OCI-LY7 (cell line): Measurements from ENCODE around the gene MAP3K5. TPM values are rescaled to one million over a fixed set of nuclear protein-coding genes. Genes with fewer than 3 reads are reported as not detected.

Source experiments
- BruUV-seq: library from RNA; stranded (reverse); fragments of 400-500 nt; replicated peaks from 2 replicates; lab custom pipeline; 2021; lab: Mats Ljungman, UMichigan
- CTCF ChIA-PET: fragments of 300-600 bp; sonication (Branson Sonifier 250); formaldehyde crosslinking; loops from one replicate; lab custom pipeline; 2022; ENCODE audit warnings: antibody characterized with exemption; ENCODE audit not compliant: unreplicated experiment; lab: Charles Lee
- POLR2A ChIA-PET: fragments of 300-600 bp; sonication (Branson Sonifier 250); formaldehyde crosslinking; loops from one replicate; lab custom pipeline; 2022; ENCODE audit warnings: antibody characterized with exemption; lab: Charles Lee
- DNase-seq: peaks from one replicate; pipeline ENCODE4 v3.0.0-alpha.2; 2015; ENCODE audit warnings: low spot score
- H2AFZ ChIP-seq: fragments of 200-600 bp; sonication (generic), shearing (Covaris generic); 2 replicates; pipeline ENCODE4 v1.6.1; 2014; ENCODE audit warnings: mild to moderate bottlenecking, antibody characterized with exemption, low read length, moderate library complexity
- H3K27ac ChIP-seq: fragments of 200-600 bp; sonication (generic); 2 replicates; pipeline ENCODE4 v1.5.1; 2014; ENCODE audit warnings: mixed run types, low read depth, mild to moderate bottlenecking, moderate library complexity, low read length, inconsistent platforms; ENCODE audit not compliant: poor library complexity, severe bottlenecking
- H3K36me3 ChIP-seq: fragments of 200-600 bp; sonication (generic); 2 replicates; pipeline ENCODE4 v1.6.1; 2014; ENCODE audit warnings: mild to moderate bottlenecking, antibody characterized with exemption, low read length, moderate library complexity, mixed read lengths; ENCODE audit not compliant: insufficient read depth
- H3K4me1 ChIP-seq: fragments of 200-600 bp; sonication (generic); 2 replicates; pipeline ENCODE4 v1.5.1; 2014; ENCODE audit warnings: mild to moderate bottlenecking, low read length; ENCODE audit not compliant: insufficient read depth, poor library complexity, severe bottlenecking
- H3K4me2 ChIP-seq: fragments of 200-600 bp; sonication (generic); 2 replicates; pipeline ENCODE4 v1.6.1; 2014; ENCODE audit warnings: mild to moderate bottlenecking, low read length
- H3K4me3 ChIP-seq: fragments of 200-600 bp; sonication (generic); 2 replicates; pipeline ENCODE4 v1.5.1; 2014; ENCODE audit warnings: mild to moderate bottlenecking, low read depth, low read length; ENCODE audit not compliant: poor library complexity, severe bottlenecking
- H3K79me2 ChIP-seq: fragments of 200-600 bp; sonication (generic); 2 replicates; pipeline ENCODE4 v1.6.1; 2016; ENCODE audit warnings: low read depth, mild to moderate bottlenecking, low read length, moderate library complexity, mixed read lengths; ENCODE audit not compliant: insufficient read depth
- H3K9me2 ChIP-seq: fragments of 200-600 bp; sonication (generic); 2 replicates; pipeline ENCODE4 v1.6.1; 2016; ENCODE audit warnings: mild to moderate bottlenecking, low read length, mixed read lengths; ENCODE audit not compliant: insufficient read depth
- H3K9me3 ChIP-seq: fragments of 200-600 bp; sonication (generic); 2 replicates; pipeline ENCODE4 v1.6.1; 2014; ENCODE audit warnings: mild to moderate bottlenecking, mixed run types, low read length, mixed read lengths
- H4K20me1 ChIP-seq: fragments of 200-600 bp; sonication (generic); 2 replicates; pipeline ENCODE4 v1.6.1; 2014; ENCODE audit warnings: mild to moderate bottlenecking, antibody characterized with exemption, low read length, moderate library complexity, mixed read lengths; ENCODE audit not compliant: insufficient read depth
- EZH2phosphoT487 ChIP-seq: fragments of 200-600 bp; sonication (generic); IDR thresholded peaks from 2 replicates; pipeline ENCODE4 v1.6.1; 2018; ENCODE audit warnings: low read depth, borderline replicate concordance, mild to moderate bottlenecking, mixed run types, antibody characterized with exemption, low read length, moderate library complexity, mixed read lengths
- intact Hi-C: fragments of 100-400 bp; cut with micrococcal nuclease; formaldehyde crosslinking; loops from one replicate; pipeline ENCODE4 v1.10.0; 2022; ENCODE audit not compliant: unreplicated experiment
- total RNA-seq, 2 experiments: library from RNA; depleted of rRNA in 1 of 2; stranded (reverse); fragments of >200 nt in 1 of 2; shearing (Covaris generic) in 1 of 2; gene quantifications; 2 replicates each; pipeline ENCODE4 v1.2.3, GENCODE V29; 2014 to 2022
- TF ChIP-seq, protein P1 (sequence below): fragments of 200-600 bp; sonication (generic); conservative IDR thresholded peaks from 2 replicates; pipeline ENCODE4 v1.5.1; 2014; ENCODE audit warnings: mild to moderate bottlenecking, antibody characterized with exemption, low read length, moderate library complexity, mixed read lengths

Gene MAP3K5
- total RNA-seq, 2 experiments from 2014 or later, result 13.8 to 16.6 TPM

DNA sequence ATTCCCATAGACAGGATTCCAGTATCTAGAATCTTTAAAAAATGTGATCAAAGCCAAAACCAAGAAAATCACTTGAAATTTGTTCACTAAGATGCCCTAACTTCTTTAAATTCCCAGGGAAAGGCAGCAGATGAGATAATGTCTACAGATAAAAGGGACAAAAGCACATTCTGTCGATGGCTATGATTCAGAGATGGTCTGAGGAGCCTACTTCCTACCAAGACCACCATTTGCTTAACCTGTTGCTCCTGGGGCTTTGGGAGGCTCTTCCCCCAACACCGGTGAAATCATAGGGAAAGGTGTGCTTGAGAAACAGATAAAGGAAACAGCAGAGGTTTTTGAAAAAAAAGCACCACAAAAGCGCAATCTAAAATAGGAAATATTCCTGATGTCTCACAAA is 123.7 kb downstream of the MAP3K5 start:
- no peaks in the 10 kb centered on the region for H4K20me1 ChIP-seq
- BruUV-seq, result no TSS peak
- POLR2A ChIA-PET, result interaction anchor here (0.7 to 1.2 kb wide), 4 partner anchors 10 to 34 kb away, joined by 3 read pairs; no protein-coding TSS in a partner anchor

DNA sequence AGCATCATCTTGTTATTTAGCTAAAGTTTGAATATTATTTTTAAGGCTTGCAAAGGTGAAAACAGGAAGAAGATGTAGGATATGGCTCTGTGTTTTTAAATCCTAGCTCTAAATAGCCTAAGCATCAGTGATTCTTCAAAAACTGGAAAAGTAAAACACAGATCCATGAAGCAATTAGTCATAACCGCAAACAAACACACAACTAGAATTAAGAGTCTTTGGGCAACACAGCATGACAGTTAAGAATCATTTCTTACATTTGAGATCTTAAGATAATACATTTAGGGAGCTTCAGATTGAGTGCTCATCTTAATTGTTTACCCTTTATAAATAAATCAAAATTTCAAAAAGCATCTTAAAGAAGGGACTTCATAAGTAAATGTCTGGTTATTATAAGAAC is 126.2 kb downstream of the MAP3K5 start:
- POLR2A ChIA-PET, result interaction anchor here (0.6 to 1.1 kb wide), 2 partner anchors 10 to 160 kb away, joined by 3 read pairs; no protein-coding TSS in a partner anchor
- no TSS peak for BruUV-seq

More for the DNA sequence above, 123.7 kb downstream of the MAP3K5 start:
- Histone ChIP-seq H3K4me3 (no peak overlapping the region), H2AFZ (no peak overlapping the region), H3K4me1 (no peaks in the 10 kb centered on the region), H3K9me2 (no peaks in the 10 kb centered on the region), H3K79me2 (no peaks in the 10 kb centered on the region), H3K36me3 (peaks cover 11% of the 10 kb centered on the region; the same call in 1 of the 2 replicates), H3K4me2 (no peak overlapping the region), H3K9me3 (no peaks in the 10 kb centered on the region), H3K27ac (no peak overlapping the region)
- CTCF ChIA-PET, result no interaction called here
- intact Hi-C loops, result no loop called here
- no peak for DNase-seq
- TF ChIP-seq EZH2phosphoT487, result no peak
- TF ChIP-seq, protein P1, sequence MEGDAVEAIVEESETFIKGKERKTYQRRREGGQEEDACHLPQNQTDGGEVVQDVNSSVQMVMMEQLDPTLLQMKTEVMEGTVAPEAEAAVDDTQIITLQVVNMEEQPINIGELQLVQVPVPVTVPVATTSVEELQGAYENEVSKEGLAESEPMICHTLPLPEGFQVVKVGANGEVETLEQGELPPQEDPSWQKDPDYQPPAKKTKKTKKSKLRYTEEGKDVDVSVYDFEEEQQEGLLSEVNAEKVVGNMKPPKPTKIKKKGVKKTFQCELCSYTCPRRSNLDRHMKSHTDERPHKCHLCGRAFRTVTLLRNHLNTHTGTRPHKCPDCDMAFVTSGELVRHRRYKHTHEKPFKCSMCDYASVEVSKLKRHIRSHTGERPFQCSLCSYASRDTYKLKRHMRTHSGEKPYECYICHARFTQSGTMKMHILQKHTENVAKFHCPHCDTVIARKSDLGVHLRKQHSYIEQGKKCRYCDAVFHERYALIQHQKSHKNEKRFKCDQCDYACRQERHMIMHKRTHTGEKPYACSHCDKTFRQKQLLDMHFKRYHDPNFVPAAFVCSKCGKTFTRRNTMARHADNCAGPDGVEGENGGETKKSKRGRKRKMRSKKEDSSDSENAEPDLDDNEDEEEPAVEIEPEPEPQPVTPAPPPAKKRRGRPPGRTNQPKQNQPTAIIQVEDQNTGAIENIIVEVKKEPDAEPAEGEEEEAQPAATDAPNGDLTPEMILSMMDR, result no peak

More for the DNA sequence above, 126.2 kb downstream of the MAP3K5 start:
- intact Hi-C loops, result no loop called here
- Histone ChIP-seq H3K9me3 (no peaks in the 10 kb centered on the region), H3K4me3 (no peak overlapping the region), H3K79me2 (no peaks in the 10 kb centered on the region), H3K36me3 (peaks cover 11% of the 10 kb centered on the region; the same call in 1 of the 2 replicates), H3K27ac (no peak overlapping the region), H2AFZ (no peak overlapping the region), H3K4me2 (no peak overlapping the region), H3K4me1 (no peaks in the 10 kb centered on the region), H4K20me1 (no peaks in the 10 kb centered on the region), H3K9me2 (no peaks in the 10 kb centered on the region)
- TF ChIP-seq, protein P1, result no peak
- no peak for TF ChIP-seq EZH2phosphoT487
- CTCF ChIA-PET, result interaction anchor here (1.0 kb wide), 1 partner anchor 21 kb away, joined by 3 read pairs; no protein-coding TSS in a partner anchor
- no peak for DNase-seq
